Anterior cingulate cortex (tissue), 58 donors: ENCODE results near the gene MOB2.
"Not testable (repeated sequence)": the region's sequence is repeated elsewhere in the genome, so short reads cannot be mapped to it uniquely, and the experiment has no call there.

Source experiments
- DNase-seq, 58 donors: peaks; one replicate each; lab custom pipeline; 2025; lab: John Stamatoyannopoulos, UW

Gene MOB2

GRCh38 chr11:1428762-1429316 lies 57.7 kb downstream of the MOB2 start:
- DNase-seq = no peak

- no peak for DNase-seq
Measured at GRCh38 chr11:1425439-1425838, 61.1 kb downstream of the MOB2 start.

- DNase-seq = no peak
Measured at GRCh38 chr11:1425006-1425405, 61.6 kb downstream of the MOB2 start.

- not testable (repeated sequence) for DNase-seq
Measured at GRCh38 chr11:1423406-1423805, 63.2 kb downstream of the MOB2 start.

- DNase-seq = no peak
Measured at GRCh38 chr11:1422981-1423380, 63.6 kb downstream of the MOB2 start.

- DNase-seq = no peak
Measured at GRCh38 chr11:1422481-1422880, 64.1 kb downstream of the MOB2 start.

GRCh38 chr11:1421291-1421690 lies 65.3 kb downstream of the MOB2 start:
- DNase-seq = peak in 12 of 58 donors; percentile 10 to 66 (median 36)

GRCh38 chr11:1419811-1420210 lies 66.8 kb downstream of the MOB2 start:
- DNase-seq = peak in 22 of 58 donors; percentile 27 to 72 (median 44)
